GM15510 (cell line): ENCODE results near the gene RCC1.

Experiments
- POLR2A ChIP-seq: IDR thresholded peaks from 3 replicates; pipeline ENCODE4 v1.6.1; 2011; ENCODE audit warnings: borderline replicate concordance; ENCODE audit not compliant: insufficient read length; ENCODE audit errors: extremely low read depth

RCC1 gene, protein sequence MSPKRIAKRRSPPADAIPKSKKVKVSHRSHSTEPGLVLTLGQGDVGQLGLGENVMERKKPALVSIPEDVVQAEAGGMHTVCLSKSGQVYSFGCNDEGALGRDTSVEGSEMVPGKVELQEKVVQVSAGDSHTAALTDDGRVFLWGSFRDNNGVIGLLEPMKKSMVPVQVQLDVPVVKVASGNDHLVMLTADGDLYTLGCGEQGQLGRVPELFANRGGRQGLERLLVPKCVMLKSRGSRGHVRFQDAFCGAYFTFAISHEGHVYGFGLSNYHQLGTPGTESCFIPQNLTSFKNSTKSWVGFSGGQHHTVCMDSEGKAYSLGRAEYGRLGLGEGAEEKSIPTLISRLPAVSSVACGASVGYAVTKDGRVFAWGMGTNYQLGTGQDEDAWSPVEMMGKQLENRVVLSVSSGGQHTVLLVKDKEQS

GRCh38 chr1:28505406-28506187 lies at the start of gene RCC1:
Gene RCC1 (plus strand): TSS chr1:28506043. CDS start chr1:28529867, 23,824 bp downstream.
- TF ChIP-seq POLR2A: peak; percentile 99

- no peak for TF ChIP-seq POLR2A
These were observed 49.8 kb upstream of the RCC1 start for GRCh38 chr1:28456078-28456477.

DNA sequence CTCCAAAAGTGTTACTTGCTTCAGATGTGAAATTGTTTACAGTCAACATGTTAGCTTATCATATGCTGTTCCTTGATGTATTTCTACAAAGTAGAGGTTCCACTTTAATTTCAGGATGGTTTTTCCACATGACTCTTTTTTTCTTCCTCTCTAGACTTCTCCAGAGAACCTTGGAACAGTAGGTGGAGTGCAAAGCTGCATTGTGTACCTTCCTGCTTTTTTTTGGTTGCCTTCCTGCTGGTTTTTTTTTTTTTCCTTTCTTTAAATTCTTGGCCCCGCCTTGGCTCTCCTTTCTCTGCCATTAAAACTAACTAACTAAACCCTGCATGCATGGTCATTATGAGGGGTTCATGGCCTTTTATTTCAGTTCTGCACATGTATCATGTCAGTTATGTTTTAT lies 48.2 kb upstream of the RCC1 start:
- TF ChIP-seq POLR2A: no peak

- no peak for TF ChIP-seq POLR2A
These were observed 47.3 kb upstream of the RCC1 start for GRCh38 chr1:28458237-28459228.

DNA sequence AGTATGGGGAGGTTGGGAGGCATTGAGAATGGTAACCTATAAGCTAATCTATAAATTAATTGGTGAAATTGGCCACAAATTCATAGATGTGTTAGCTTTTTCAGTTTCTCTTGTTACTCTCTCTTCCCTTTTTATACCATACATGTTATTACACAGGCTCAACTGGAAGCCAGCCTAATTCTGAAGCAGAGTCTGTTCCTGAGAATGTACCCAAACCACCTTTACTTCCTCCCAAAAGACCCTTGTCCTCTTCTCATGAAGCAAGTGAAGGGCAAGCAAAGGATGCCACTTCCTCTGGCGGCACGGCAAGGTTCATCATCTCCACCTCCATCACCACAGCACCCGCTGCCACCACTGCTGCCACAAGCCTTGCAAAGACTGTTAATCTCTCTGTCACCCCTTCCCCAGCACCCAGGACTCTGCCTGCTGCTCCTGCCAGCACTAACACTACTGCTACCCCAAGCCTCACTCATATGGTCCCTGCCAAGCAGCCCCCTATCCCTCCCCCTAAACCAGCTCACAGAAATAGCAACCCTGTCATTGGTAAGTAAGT lies 39.5 kb upstream of the RCC1 start:
- TF ChIP-seq POLR2A: no peak

DNA sequence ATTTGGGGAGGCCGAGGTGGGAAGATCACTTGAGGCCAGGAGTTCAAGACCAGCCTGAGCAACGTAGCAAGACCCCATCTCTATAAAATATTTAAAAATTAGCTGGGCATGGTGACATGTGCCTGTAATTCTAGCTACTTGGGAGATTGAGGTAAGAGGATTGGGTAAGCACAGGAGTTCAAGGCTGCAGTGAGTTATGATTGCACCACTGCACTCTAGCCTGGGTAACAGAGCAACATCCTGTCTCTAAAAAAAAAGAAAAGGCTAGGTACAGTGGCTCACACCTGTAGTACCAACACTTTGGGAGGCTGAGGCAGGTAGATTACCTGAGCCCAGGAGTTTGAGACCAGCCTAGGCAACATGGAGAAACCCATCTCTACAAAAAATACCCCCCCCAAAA lies 35.7 kb upstream of the RCC1 start:
- no peak for TF ChIP-seq POLR2A

DNA sequence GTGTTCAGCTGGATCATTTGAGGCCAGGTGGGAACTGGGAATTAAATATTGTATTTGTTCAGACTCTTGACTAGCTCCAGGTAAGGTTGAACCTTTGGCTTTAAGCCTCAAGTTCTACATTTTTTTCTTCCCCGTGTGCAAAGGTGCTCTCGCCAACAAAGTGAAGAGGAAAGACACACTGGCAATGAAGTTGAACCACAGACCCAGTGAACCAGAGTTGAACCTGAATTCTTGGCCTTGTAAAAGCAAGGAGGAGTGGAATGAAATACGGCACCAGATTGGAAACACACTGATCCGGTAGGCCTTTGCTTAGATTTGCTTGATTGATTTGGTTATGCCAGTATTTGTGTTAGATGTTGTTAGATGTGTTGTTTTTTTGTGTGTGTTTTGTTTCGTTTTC lies 25.5 kb upstream of the RCC1 start:
- no peak for TF ChIP-seq POLR2A

GRCh38 chr1:28482138-28482537 lies 23.7 kb upstream of the RCC1 start:
- TF ChIP-seq POLR2A: no peak

GRCh38 chr1:28482702-28483101 lies 23.1 kb upstream of the RCC1 start:
- no peak for TF ChIP-seq POLR2A

DNA sequence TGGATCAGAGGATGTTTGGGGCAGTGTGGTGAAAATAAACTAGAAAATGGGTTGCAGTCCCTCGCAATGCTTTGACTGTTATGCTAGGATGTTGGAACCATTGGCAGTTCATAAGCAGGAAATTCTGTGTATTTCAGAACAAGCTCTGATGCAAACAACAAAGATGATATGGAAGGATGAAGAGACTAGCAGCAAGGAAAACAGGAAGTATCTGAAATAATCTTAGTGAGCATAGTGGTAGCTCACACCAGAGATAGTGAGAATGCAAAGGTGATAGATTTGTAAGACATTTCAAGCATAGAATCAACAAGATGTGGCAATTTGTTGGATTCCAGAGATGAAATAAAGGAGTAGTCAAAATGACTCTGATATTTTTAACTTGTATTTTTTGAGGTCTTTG lies 11.1 kb upstream of the RCC1 start:
- no peak for TF ChIP-seq POLR2A

DNA sequence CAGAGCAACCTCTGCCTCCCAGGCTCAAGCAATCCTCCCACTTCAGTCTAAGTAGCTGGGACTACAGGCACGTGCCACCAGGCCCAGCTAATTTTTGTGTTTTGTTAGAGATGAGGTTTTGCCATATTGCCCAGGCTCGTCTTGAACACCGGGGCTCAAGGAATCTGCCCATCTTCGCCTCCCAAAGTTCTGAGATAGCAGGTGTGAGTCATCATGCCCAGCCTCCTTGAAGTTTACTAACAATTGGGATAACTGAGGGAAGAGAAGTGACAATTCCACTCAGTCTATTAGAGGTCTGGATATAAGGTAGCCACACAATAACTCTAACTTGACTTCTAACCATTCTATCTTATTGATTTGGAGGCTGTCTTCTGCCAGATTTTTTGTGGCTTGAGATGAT lies 6.3 kb upstream of the RCC1 start:
- TF ChIP-seq POLR2A: no peak

- TF ChIP-seq POLR2A: no peak
These were observed 3.9 kb upstream of the RCC1 start for GRCh38 chr1:28501925-28502324.

DNA sequence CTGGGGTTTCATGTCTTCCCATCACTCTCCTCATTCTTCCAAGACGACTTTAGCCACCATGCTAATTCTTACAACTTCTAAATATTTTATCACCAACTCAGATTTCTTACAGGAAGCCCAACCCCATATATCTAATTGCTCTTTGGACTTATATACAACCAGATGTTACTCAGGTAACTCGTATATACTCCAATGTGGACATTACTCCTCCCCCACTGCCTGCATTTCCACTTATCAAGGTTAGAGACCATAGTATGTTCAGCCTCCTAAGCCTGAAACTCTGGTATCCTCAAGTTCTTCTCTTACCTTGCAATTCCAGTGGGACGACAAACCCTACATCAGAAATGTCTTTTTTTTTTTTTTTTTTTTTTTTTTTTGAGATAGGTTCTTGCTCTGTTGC lies 2.7 kb upstream of the RCC1 start:
- no peak for TF ChIP-seq POLR2A

GRCh38 chr1:28506907-28507246 lies 1.0 kb downstream of the RCC1 start:
- TF ChIP-seq POLR2A: no peak
